HG02852 (cell line): ENCODE data around the gene SEC63.
A peak's percentile ranks its signal among the peaks of the same experiment; 100 is the strongest.
"Not testable (repeated sequence)": the region's sequence is repeated elsewhere in the genome, so short reads cannot be mapped to it uniquely, and the experiment has no call there.

Source experiments
- ATAC-seq: cut with Tn5 transposase; IDR thresholded peaks from one replicate; pipeline ENCODE4 v1.9.1; 2021; ENCODE audit warnings: mild to moderate bottlenecking, moderate library complexity; ENCODE audit not compliant: unreplicated experiment

Gene SEC63

GRCh38 chr6:107934229-107934628 is 23.8 kb downstream of the SEC63 start:
- ATAC-seq: not testable (repeated sequence)

GRCh38 chr6:107932580-107932979 is 25.4 kb downstream of the SEC63 start:
- no peak for ATAC-seq

GRCh38 chr6:107931894-107932293 is 26.1 kb downstream of the SEC63 start:
- ATAC-seq: no peak

DNA sequence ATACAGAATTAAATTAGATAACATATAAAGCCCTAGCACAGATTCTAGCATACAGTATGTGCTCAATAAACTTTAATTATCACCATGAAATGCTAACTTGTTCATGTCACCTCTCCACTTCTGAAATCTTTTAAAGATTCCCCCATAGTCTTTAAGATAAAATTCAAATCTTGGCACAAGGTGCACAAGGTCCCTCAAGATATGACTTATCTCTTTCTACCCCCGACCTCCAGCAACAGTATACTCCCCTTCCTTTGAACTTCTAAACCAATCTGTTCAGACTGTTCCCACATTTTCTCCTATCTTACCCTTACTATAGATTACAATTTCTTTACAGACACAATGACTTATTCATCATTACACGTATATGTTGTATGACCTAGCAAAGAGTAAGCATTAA is 29.0 kb downstream of the SEC63 start:
- no peak for ATAC-seq

- ATAC-seq: not testable (repeated sequence)
Measured at GRCh38 chr6:107926697-107927544, 31.1 kb downstream of the SEC63 start.

GRCh38 chr6:107917451-107918375 is 40.3 kb downstream of the SEC63 start:
- ATAC-seq: peak; percentile 75

- not testable (repeated sequence) for ATAC-seq
Measured at GRCh38 chr6:107916961-107917360, 41.0 kb downstream of the SEC63 start.

GRCh38 chr6:107911692-107912091 is 46.3 kb downstream of the SEC63 start:
- ATAC-seq: no peak

DNA sequence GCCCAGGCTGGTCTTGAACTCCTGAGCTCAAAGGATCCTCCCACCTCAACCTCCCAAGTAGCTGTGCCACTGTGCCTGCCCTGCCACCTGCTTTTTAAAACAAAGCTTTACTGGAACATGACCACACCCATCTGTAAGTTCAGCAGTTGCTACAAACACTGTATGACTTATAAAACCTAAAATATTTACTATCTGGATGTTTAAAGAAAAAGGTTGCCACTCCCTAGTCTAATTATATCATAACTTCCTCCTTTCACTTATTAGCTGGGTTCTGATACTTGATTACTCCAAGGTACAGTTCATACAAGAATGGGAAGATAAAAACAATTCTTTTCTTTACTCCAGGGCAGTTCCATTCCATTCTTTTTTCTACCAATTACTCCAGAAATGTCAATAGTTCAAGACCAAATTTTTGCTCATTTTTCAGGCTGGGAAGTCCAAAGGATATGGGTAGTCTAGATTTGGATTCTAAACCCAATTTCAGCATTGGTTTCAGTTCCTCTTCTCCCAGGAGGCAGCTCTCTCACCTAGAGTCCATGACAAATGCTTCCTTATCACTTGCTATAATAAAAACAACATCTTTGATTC is 63.1 kb downstream of the SEC63 start:
- peak; percentile 47 for ATAC-seq

GRCh38 chr6:107890431-107890830 is 67.6 kb downstream of the SEC63 start:
- ATAC-seq: not testable (repeated sequence)

DNA sequence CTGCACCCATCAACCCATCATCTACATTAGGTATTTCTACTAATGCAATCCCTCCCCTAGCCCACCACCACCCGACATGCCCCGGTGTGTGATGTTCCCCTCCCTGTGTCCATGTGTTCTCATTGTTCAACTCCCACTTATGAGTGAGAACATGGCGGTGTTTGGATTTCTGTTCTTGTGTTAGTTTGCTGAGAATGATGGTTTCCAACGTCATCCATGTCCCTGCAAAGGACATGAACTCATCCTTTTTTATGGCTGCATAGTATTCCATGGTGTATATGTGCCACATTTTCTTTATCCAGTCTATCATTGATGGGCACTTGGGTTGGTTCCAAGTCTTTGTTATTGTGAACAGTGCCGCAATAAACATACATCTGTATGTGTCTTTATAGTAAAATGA is 72.1 kb downstream of the SEC63 start:
- ATAC-seq: not testable (repeated sequence)

GRCh38 chr6:107879941-107880340 is 78.1 kb downstream of the SEC63 start:
- no peak for ATAC-seq

DNA sequence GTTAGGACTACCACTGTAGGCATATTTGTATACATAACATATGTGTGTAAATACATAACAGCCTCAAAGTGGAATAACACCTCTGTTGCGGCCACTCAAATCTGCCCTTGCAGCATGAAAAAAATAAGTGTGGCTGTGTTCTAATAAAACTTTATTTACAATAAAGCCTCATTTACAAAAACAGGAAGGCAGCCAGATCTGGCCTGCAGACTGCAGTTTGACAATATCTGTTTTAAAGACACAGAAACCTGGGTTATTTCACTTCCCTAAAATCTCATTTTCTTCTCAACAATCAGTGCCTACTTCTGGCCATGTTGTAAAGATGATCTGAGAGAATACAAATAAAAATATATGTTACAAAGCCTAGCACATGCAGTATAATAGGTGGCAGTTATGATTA is 80.0 kb downstream of the SEC63 start:
- ATAC-seq: peak; percentile 65

GRCh38 chr6:107871976-107872375 is 86.0 kb downstream of the SEC63 start:
- ATAC-seq: no peak

DNA sequence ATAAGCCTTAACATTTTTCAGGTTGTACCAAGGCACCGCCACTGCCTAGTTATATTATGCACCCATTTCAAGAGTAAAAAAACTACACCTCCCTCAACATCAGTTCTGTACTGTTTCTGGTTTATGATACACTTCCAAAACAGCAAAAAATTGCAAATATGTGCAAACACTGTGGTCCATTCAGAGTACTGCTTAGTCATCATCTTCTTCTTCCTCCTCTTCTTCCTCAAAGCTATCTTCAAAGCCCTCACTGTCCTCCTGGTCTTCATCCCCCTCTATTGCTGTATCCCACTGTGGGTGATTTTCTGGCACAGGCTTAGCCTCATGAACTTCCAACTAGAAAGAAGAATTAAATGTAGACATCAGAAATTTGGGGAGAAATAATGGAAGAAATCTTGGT is 86.5 kb downstream of the SEC63 start:
- not testable (repeated sequence) for ATAC-seq

DNA sequence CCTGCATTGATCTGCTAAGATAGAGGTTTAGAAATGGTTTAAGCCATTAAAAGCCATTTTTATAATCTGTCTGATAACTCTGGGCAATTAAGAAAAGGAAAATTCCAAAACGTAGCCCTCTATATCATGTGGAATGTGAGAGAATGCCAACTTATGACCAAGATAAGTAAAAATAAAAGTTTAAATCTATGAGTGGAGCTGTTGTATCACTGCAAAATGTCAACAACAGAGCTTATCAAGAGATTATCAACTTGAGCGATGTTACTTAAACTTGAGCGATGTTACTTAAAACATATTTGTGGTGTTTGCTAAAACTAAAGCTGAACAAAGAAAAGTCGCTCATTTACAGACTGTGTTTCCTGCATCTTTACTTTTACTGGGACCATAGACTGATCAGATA is 87.0 kb downstream of the SEC63 start:
- ATAC-seq: no peak

GRCh38 chr6:107870381-107870780 is 87.6 kb downstream of the SEC63 start:
- ATAC-seq: no peak

DNA sequence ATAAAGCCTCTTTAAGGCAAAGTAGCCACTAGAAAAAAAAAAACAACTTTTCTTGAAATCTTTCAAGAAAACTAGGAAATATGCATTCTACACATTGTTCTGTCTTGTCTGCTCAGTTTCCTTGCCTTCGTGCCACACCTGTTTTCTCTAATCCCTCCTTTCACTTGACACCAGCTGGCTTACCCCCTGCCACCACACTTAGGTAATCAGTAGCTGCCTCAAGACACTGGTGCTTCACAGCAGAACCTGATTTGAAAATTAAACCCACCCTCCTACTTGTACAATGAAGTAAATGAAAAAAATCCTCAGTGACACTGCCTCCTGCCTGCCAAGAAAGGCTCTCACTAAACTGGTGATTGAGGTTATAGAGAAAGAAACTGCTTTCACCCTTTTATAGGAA is 88.1 kb downstream of the SEC63 start:
- no peak for ATAC-seq

GRCh38 chr6:107868867-107869611 is 89.0 kb downstream of the SEC63 start:
- no peak for ATAC-seq

- no peak for ATAC-seq
Measured at GRCh38 chr6:107867302-107867615, 90.7 kb downstream of the SEC63 start.
